Pulmonary artery endothelial cell (primary cell): ENCODE measurements around the gene OR2T34. TPM values are rescaled to one million over a fixed set of nuclear protein-coding genes. Genes with fewer than 3 reads are reported as not detected.
"Not testable (repeated sequence)": the region's sequence is repeated elsewhere in the genome, so short reads cannot be mapped to it uniquely, and the experiment has no call there.

Experiments used
- DNase-seq: peaks from one replicate; pipeline ENCODE4 v3.0.0-alpha.2; 2011; ENCODE audit warnings: low read depth, low spot score
- total RNA-seq: library from RNA; depleted of rRNA; stranded (reverse); fragments of >200 nt; gene quantifications from 2 replicates; pipeline ENCODE4 v1.2.3, GENCODE V29; 2014

OR2T34 gene
- total RNA-seq, 1 donor from 2014 or later: not detected

DNA sequence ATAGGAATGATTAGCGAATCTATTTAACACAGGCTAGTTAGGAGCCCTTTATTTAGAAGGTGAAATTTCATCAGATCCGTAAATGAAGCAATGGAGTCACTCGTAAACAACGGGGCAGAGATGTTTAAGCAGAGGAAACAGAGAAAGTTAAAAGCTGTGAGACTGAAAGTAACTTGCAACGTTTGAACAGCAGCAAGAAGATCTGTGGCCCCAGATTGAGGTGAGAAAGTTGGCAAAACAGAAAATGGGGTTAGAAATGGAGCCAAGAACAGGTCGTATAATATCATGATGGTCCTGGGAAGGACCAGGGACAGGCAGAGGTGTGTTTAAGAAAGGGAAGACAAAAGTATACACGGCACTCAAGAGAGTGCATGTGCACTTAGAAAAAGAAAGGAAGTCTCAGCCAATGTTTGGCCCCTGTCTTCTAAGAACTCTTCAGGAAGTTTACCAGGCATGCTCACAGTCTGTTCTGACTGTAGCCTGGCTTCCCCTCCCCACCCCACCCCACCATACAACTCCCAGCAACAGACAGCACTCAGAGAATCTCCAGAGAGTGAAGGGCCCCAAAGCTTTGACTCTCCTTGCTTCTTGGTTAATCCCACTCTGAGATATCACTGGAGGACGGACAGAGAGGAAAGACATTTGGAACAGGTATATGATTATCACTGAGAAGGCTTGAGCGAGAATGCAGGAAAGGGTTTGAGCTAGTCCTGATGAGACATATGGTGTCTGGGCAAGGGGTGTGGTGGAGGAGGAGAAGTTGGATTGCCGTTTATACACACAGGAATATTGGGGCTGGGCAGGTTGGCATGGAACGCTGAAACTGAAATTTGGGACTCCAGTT, 8.8 kb downstream of the OR2T34 start:
- not testable (repeated sequence) for DNase-seq

- not testable (repeated sequence) for DNase-seq
Observed at GRCh38 chr1:248562672-248563071, 11.9 kb downstream of the OR2T34 start, which contains the start of gene OR2T29. Gene OR2T29, minus strand, starts transcription at chr1:248562772. Its CDS starts 3,281 bp downstream, at chr1:248559491.

- not testable (repeated sequence) for DNase-seq
Observed at GRCh38 chr1:248551027-248551426, 23.5 kb downstream of the OR2T34 start.

DNA sequence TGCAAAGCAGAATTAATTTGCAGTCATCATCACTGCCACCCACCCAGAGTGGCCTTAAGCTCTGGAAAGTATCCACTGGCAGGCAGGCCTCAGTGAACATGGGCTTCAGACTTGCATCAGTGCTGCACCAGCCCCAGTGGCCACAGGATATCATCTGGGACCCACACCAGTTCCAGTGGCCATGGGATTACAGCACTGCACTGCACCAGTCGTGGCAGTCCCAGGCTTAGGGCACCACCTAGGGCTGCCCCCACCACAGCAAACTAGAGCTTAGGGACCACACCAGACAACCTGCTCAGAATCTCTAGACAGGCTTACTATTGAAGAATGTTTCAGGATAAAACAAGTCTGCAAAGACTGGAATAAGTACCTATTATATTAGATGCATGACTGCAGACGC, 27.2 kb downstream of the OR2T34 start:
- not testable (repeated sequence) for DNase-seq

- not testable (repeated sequence) for DNase-seq
Observed at GRCh38 chr1:248537449-248537848, 37.1 kb downstream of the OR2T34 start.

Other genes starting within 250 kb of the OR2T34 start
- not detected in 2 replicates for gene OR14C36, start 226.0 kb downstream of the OR2T34 start, total RNA-seq
- gene OR2T4, start 213.1 kb downstream of the OR2T34 start, total RNA-seq: not detected in 2 replicates
- not detected in 2 replicates for gene OR2T6, start 199.0 kb downstream of the OR2T34 start, total RNA-seq
- gene OR2T1, start 171.7 kb downstream of the OR2T34 start, total RNA-seq: not detected in 2 replicates
- not detected in 2 replicates for gene OR2T2, start 129.1 kb downstream of the OR2T34 start, total RNA-seq
- not detected in 2 replicates for gene OR2T3, start 101.4 kb downstream of the OR2T34 start, total RNA-seq
- not detected in 2 replicates for gene OR2T5, start 86.2 kb downstream of the OR2T34 start, total RNA-seq
- not detected in 2 replicates for gene OR2G6, start 66.7 kb downstream of the OR2T34 start, total RNA-seq
- gene OR2T29, start 12.0 kb downstream of the OR2T34 start, total RNA-seq: not detected in 2 replicates
- gene OR2T10, start 22.9 kb upstream of the OR2T34 start, total RNA-seq: not detected in 2 replicates
- not detected in 2 replicates for gene OR2T11, start 60.3 kb upstream of the OR2T34 start, total RNA-seq
- not detected in 2 replicates for gene OR2T35, start 70.5 kb upstream of the OR2T34 start, total RNA-seq
- not detected in 2 replicates for gene OR2T27, start 80.8 kb upstream of the OR2T34 start, total RNA-seq
- not detected in 2 replicates for gene OR14I1, start 128.0 kb upstream of the OR2T34 start, total RNA-seq
- gene LYPD8, start 181.0 kb upstream of the OR2T34 start, total RNA-seq: not detected in 2 replicates